ENCODE data around the gene LRRC10B.

Gene LRRC10B

DNA sequence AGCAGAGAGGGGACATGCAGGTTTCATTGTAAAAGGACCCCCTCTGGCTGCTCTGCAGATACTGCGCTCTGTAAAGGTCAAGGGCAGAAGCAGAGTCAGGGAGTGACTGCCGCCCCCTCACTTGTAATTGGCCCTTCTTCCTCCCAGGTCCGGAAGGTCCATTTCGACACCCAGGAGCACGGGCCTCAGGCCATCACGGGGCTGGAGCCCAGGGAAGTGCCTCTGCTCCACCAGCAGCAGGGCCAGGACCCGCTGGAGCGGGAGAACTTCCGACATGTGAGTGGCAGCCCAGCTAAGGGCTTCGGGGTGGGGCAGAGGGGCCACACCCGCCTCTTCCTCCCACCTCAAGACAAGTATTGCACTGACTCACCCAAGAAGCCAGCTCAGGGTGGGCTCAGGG is 24.0 kb upstream of the LRRC10B start:
- no peak for DNase-seq (ENCODE audit: low read depth, low spot score)
- H3K4me3 ChIP-seq (ENCODE audit: low read length) = no peak overlapping the region

DNA sequence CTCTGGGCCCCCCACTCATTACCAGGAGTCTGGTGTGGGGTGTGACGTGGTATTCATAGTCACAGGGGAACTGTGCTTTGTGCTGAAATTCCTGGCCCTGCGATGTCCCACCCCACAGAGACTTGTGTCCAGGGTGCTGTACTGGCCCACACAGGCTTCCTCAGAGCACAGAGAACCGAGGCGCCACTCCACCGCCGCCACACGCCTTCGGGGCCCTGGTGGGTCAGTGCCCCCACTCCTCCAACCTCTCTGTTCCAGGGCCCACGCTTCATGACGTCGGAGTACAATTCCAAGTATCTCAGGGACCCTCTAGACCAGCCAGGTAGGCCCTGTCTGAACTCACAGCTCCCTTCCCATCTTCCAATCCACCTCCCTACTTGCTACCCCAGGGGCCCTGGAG is 23.5 kb upstream of the LRRC10B start:
- DNase-seq (ENCODE audit: low read depth, low spot score) = no peak
- no peak overlapping the region for H3K4me3 ChIP-seq (ENCODE audit: low read length)

DNA sequence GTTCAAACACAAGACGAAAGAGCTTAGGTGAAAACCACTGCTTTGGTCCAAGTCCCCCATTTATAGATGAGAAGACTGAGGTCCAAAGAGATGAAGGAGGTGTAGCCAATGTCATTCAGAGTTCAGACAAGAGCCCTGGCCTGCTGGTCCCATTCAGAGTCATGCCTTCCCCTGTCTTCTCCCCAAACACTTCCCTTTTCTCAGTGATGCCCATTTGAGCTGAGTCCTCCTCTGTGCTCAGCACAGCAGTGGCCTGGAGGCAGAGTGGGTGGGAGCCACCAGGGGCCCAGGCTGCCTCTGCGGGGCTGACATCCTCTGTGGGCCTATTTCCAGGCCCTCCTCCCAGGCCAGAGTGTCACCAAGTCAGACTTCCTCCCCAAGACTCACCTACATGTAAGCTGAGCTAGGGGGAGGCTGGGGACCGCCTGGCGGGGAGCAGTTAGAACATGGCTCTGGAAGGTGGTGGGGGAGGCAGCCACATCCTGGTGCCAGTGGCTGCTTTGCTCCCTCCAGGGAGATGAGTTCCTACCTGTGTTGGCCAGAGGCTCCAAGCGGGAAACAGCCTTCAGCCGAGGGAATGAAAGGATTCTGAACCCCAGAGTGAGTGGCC is 22.4 kb upstream of the LRRC10B start:
- H3K4me3 ChIP-seq (ENCODE audit: low read length) = no peak overlapping the region
- DNase-seq (ENCODE audit: low read depth, low spot score) = peak; percentile 51

DNA sequence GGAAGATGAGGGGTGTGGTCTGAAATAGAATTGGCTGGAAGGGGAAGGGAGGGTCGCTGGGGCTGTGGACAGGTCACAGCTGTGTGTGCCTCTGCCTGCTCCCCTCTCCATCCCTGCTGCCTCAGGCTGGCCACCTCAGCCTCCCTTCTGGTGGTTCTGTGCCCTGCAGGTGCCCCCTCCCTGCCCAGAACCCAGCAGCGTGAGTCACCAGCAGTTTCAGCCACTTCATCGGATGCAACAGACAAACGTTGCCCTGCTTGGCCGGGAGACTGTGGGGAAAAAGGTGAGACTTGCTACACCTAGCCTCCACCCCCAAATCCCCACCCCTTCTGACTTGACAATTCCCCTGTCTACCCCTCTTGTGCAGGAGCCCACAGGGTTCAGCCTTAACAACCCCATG is 21.8 kb upstream of the LRRC10B start:
- H3K4me3 ChIP-seq (ENCODE audit: low read length) = no peak overlapping the region
- no peak for DNase-seq (ENCODE audit: low read depth, low spot score)

DNA sequence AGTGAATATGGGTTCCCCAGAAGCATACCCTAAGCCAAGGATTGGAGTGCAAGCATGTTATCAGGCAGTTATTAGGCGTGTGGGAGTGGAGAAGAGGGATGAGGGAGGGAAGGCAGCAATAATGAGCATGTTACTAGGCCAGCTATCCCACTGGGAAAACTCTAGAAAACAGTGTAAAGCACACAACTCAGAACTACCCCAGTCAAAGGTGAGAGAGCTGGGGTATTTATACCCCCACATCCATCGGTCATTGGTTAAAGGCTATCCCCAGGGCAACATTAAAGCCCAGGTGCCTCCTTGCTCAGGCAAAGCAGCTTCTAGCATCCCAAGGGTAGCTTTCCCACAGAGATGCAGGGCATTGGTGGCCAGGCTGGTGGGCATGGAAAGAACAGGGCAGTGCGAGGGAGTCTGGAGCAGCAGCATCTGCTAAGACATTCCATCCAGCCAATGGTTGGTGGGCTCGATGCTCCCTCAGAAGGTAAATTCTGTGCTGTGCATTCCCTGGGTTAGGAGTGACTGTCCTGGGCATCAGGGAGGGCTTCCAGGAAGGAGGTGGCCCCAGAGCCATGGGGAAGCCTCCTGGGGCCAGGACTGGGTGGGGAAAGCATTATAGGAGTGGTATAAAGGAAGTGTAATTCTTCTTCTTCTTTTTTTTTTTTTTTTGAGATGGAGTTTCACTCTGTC is 21.1 kb upstream of the LRRC10B start:
- no peak overlapping the region for H3K4me3 ChIP-seq (ENCODE audit: low read length)
- no peak for DNase-seq (ENCODE audit: low read depth, low spot score)

DNA sequence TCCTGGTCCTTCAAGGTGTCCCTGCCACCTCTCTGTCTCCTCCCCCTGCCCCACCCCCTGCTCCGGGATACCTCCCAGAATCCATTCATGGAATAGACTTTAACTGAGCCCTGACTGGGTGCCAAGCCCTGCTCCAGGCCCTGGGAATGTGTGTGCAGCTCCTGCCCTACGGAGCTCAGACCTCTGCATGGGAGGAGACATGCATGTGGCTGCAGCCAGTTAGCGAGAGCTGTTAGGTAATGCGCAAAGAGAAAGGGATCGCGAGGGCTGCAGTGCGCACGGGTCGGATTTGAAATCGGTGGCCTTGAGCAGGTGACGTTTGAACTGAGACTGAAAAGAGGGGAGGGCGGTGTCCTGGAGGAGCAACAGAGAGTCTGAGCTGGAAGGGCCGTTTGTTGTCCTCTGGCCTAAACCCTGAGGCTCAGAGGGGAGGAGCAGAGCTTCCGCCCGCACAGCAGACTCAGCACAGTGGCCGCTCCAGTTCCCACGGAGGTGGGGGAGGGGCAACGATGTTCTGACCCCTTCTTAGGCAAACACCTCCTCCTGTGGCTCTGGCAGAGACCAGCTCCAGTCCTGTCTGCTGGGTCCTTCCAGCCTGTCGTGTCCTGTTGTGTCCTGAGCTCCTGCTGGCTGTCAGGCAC is 19.8 kb upstream of the LRRC10B start:
- no peak for DNase-seq (ENCODE audit: low read depth, low spot score)
- H3K4me3 ChIP-seq (ENCODE audit: low read length) = no peak overlapping the region

DNA sequence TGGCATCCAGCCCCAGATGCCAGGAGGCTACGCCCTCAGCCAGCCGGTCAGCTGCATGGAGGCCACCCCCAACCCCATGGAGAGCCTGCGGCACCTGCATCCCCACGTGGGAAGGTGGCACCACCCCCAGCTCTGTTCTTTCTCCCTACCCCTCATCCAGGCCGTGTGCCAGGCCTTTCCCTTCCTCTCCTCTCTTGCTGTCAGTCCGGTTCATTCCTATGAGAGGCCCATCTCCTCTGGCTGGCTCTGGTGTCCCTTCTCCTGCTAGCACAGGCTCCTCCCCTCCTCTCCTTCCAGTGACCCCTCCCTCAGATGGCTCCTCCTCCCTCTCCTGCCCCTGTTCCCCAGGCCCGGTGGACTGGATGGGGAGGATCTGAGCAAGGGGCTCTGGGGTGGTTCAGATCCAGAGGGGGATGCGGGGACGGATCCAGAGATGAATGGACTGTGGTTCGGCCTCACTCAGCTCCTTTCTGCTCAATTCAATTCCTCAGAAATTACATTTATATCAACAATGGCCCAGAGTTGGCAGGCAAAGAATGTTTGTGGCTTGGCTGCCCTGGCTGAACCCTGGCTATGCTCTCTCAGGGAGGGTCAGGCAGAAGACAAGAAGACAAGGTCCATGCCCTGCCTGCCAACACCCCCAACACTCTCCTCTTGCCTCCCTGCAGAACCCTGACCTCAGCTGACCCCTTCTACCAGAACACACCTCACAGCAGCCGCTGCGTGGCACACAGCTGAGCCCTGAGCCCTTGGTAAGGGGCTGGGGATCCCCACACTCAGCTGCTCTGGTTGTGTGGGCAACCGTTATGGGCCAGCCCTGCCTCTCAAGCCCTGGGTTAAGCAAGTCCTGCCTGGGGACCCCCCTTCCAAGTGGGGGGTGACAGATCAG is 18.5 kb upstream of the LRRC10B start:
- no peak for DNase-seq (ENCODE audit: low read depth, low spot score)
- no peak overlapping the region for H3K4me3 ChIP-seq (ENCODE audit: low read length)

DNA sequence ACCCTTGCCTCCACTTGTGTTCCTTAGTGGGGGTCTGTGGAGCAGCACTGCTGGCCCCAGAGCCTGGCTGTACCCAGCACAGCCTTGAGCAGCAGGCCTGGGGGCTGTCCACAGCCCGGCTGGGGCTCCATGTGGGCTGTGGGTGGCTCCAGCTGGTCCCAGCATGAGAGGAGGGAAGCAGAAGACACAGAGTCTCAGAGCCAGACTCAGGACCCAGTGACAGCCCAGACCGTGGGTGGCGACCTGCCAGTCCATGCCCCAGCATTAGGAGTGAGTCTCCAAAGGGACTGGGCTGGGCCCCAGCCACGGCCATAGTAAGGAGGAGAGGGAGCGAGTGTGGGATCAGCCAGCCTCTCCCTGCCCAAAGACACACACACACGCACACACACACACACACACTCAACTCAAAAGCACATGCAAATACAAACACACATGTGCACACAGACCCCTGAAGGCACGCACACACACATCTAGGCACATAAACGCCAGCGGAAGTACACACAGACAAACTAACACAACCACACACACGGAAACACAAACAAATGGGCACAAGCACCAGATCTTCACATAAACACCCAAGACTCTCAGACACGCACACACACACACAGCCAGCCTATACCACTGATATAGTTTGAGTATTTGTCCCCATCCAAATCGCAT is 16.7 kb upstream of the LRRC10B start:
- no peak for DNase-seq (ENCODE audit: low read depth, low spot score)
- H3K4me3 ChIP-seq (ENCODE audit: low read length) = no peak overlapping the region

DNA sequence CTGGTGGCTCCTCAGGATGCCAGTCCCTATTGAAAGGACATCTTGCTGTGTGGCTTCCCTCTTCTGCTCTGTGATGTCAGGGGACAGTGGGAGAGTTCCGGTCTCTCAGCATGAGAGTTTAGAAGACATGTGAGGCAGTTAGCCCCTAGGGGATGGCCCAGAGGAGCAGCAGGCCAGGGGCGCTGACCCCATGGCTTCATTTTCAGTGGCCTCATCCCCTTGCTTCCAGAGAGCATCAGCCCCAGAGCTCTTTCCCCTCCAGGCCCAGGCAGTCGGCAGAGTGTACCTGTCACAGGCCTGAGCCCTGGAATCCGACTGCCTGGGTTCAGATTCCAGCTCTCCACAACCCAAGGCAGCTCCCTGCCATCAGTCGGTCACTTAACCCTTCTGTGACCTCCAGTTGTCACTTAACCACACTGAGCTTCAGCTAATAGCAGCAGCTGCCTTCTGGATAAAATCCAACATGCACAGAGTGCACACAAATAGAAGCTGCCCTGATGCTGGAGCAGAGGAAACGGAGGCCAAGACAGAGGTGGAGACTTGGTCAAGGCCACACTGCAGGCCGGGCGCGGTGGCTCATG is 14.1 kb upstream of the LRRC10B start:
- DNase-seq (ENCODE audit: low read depth, low spot score) = no peak

DNA sequence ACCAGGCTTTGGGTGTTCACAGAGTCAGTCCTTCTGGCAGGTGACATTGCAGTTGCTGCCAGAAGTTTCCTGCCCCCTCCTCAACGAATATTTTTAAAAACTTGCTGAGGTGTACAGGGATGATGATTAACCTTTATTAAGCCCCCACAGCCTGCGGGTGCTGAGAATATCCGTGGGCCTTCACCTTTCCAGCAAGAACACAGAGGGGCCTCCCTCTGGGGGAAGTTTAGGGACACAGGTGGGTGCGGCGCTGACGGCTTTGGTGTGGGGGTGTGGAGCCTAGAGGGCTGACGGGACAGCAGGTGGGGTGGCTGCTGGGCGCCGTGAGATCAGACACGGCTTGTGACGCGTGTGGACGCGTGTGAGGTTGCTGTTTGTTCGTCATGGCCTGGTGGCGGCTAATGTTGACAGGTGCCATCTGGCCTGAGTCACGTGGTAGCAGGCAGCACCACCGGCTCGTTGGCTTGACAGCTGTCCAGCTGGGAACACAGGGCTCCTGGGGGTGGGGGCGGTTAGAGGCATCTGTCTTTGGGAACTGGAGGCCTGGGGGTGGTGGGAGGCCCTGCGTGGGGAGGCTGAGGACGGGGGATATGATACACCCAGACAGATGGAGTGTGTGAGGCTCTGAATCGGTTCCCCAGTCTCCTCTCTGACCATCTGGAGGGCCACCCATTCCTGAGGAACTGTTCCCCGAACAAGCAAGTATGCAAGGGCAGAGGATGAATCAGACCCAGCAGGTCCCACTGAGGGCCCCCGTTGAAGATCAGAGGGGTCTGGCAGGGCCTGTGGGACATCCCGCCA is 12.5 kb upstream of the LRRC10B start:
- DNase-seq (ENCODE audit: low read depth, low spot score) = no peak
- H3K4me3 ChIP-seq (ENCODE audit: low read length) = no peak overlapping the region

More for the DNA sequence above, 14.1 kb upstream of the LRRC10B start:
- no peak overlapping the region for H3K4me3 ChIP-seq (ENCODE audit: low read length)

DNA sequence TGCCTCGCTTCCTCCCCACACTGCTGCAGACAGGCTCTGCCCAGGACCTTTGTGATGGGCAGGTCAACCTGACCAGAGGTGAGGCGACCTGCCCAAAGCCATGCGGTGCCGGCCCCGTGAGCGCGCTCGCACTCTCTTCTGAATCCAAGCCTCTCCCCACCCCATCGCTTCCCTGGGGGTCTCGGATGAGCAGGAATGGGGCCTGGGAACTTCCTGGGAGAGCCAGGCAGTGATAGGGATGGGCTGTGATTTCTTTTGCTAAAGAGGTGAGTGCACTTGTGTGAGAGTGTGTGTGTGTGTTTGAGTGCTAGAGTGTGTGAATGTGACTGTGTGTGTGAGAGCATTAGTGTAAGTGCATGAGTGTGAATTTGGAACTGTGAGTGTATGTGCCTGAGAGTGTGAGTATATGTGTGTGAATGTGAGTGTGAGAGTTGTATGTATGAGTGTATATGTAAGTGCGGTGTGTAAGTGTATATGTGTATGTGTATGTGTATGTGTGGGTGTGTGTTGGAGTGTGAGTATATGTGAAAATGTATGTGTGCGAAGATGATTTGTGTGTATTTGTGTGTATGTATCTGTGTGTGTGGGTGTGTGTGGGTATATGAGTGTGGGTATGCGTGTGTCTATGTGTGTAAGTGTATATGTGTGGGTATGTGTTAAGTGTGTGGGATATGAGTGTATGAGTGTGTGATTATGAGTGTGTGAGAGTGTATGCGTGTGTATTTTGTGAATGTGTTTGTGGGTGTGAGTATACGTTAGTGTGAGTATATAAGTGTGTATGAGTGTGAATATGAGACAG is 11.7 kb upstream of the LRRC10B start:
- H3K4me3 ChIP-seq (ENCODE audit: low read length) = no peak overlapping the region
- DNase-seq (ENCODE audit: low read depth, low spot score) = no peak

DNA sequence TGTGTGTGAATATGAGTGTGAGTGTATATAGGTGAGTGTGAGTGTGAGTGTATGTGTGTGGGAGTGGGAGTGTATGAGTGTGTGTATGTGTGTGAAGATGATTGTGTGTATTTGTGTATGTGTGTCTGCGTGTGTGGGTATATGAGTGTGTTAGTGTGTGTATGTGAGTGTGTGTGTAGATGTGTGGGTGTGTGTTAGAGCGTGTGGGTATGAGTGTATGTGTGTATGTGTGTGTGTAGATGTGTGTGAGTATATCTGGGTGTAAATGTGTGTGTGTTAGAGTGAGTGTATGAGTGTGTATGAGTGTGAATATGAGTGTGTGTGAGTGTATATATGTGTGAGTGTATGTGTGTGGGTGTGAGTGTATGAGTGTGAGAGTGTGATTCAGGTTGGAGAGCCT is 11.1 kb upstream of the LRRC10B start:
- DNase-seq (ENCODE audit: low read depth, low spot score) = no peak
- peak overlapping the region; percentile 82; the same call in 1 of the 2 replicates for H3K4me3 ChIP-seq (ENCODE audit: low read length)

DNA sequence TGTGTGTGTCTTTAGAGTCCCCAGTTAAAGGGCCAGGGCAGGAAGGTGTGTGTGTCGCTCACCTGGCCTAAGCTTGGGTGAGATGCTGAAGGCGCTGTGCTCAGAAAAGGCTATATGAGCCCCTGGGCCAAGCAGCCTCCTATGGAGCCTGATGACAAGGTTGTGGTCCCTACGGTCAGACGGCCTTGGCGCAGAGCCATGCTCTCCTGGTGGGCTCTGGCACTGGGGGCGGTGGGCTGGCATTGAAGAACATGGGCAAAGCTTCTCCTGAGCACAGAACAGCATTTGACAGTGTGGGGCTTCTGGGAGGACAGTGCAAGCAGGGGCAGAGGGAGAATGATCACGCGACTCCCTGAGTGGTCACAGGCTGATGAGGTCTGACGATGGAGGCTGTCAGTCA is 10.7 kb upstream of the LRRC10B start:
- no peak for DNase-seq (ENCODE audit: low read depth, low spot score)
- H3K4me3 ChIP-seq (ENCODE audit: low read length) = peak overlapping the region; percentile 82

DNA sequence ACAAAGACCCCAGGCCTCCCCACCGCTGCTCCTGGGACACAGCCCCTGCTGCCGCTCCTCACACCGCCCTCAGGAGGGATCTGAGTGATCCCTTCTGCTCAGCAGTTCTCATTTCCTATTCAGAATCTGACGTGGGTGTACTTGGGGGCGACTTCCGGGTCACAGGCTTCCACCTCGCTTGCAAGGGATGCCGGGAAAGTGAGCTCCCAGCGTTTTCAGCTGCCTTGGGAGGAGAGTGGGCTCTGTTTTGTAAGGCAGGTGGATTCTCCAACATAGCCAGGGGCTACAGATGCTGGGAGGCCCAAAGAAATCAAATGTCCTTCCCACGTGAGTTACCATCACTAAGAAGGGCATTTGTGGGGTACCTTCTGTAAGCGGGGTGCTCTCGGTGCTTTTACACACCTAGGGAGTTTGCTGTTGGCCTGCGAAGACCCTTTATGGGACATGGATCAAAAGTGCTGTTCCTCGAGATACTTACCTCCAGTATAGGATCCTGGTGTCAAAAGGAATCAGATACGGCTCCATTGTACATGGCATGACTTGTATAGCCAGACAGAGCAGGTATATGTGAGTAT is 9.7 kb upstream of the LRRC10B start:
- peak overlapping the region; percentile 82 for H3K4me3 ChIP-seq (ENCODE audit: low read length)
- DNase-seq (ENCODE audit: low read depth, low spot score) = peak; percentile 85

DNA sequence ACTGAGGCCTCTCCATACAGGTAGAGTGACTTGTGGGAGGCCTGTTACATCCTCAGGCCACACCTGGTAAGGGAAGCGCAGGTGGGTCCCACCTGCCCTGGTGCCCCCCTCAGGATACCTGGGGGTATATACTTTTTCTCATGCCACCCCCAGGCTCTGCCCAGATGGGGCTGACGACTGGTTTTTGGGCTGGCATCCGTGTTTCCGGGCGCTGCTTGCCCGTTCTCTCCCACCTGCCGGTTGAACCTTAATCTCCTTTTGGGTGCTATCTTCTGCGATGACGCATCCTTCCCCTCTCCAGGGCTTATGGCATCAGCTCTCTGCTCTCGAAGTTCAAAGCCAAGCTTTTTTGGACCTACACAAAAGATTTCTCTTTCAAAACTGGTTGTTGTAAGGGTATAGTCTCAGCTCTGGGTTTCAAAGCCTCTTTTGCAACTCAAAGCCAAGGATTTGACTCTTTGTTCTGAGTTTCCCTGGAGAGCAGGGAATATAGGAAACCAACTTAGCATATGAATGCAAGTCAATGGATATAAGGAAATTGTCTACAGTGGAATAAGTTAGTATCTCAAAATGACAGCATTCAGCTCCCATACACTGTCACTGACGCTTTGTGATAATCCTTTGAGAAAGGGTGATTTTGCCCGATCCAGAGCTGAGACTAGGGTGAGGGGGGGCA is 8.6 kb upstream of the LRRC10B start:
- no peak overlapping the region for H3K4me3 ChIP-seq (ENCODE audit: low read length)
- DNase-seq (ENCODE audit: low read depth, low spot score) = no peak

DNA sequence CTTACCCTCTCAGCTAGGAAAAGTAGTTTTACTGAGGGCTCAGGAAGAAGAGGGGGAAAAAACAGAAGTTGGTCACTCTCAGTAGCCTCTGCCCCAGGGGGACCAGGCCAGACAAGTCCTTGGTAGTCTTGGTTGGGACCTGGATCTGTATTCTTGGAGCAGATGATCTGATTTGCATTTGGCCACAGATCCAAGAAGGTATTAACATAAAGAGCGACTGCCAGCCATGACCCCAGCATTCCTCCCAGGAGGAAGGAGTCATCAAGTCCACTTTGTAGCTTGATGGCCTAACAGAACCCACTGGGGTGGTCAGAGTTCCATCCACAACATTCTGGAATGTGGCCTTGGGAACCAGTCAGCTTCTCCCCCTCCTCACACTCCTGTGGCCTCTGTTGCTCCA is 6.0 kb upstream of the LRRC10B start:
- H3K4me3 ChIP-seq (ENCODE audit: low read length) = no peak overlapping the region
- DNase-seq (ENCODE audit: low read depth, low spot score) = no peak

Measured in Jurkat, Clone E6-1 (cell line).